Neural progenitor cell (in vitro differentiated cells): Measurements from ENCODE around the gene TGFB1.

Experiments used
- CTCF ChIP-seq: fragments of 200-600 bp; sonication (generic); IDR thresholded peaks from 2 replicates; pipeline ENCODE4 v1.5.1; 2017; ENCODE audit warnings: antibody characterized with exemption, mild to moderate bottlenecking
- EZH2phosphoT487 ChIP-seq: fragments of 200-600 bp; sonication (generic); IDR thresholded peaks from 2 replicates; pipeline ENCODE4 v1.6.1; 2017; ENCODE audit warnings: antibody characterized with exemption

GRCh38 chr19:41305927-41306793 is 47.6 kb downstream of the TGFB1 start:
- TF ChIP-seq CTCF (no peak), EZH2phosphoT487 (no peak)
